ENCODE results near the gene SLC2A13. TPM values are rescaled to one million over a fixed set of nuclear protein-coding genes. Genes with fewer than 3 reads are reported as not detected.

SLC2A13 gene
- total RNA-seq, 6 experiments from 2014 or later: 5.2 to 11.7 (median 8.7) TPM

DNA sequence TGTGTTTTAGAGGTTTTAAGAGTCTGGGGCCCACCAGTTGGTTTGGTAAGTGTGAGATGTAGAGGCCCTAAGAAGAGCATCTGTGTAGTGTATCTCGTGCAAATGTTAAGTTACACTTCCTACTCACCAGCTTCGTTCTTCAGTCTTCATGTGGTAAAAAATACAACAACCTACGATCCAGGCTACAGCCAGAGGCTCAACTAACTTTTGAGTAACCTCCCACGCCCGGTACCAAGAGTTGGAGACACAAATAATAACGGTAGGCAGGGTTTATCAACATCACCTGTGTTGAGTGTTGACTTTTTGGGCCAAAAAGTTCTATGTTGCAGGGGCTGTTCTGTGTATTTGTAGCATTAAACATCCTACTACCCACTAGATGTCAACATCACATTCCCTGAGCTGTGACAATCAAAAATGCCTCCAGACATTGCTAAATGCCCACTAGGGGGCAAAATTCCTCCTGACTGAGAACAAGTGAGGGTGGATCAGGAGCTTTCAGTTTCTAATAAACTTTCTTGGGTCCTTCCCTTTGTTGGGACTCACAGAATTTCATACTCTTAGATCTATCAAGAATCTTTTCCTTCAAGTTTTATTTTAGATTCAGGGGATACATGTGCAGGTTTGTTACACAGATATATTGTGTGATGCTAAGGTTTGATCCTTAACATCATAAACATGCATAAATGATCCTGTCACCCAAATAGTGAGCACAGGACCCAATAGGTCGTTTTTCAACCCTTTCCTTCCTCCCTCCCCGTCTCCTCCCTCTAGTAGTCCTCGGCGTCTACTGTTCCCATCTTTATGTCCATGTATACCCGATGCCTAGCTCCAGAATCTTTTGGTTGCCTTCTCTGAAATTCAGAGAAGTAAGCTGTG lies 94.7 kb downstream of the SLC2A13 start:
- Histone ChIP-seq H3K4me1 (no peaks in the 10 kb centered on the region), H3K27ac (peak overlapping the region in 2 of 3 donors; percentile 19 to 29), H3K4me3 (peak overlapping the region; percentile 4 to 39 (median 29)), H3K9me3 (no peaks in the 10 kb centered on the region), H3K27me3 (no peaks in the 10 kb centered on the region), H3K36me3 (no peaks in the 10 kb centered on the region)
- 38% methylated on average over 11 of the region's 11 CpGs for WGBS (ENCODE audit: insufficient coverage, low coverage, low lambda C conversion rate, missing lambda C conversion rate)
- TF ChIP-seq, protein P1, sequence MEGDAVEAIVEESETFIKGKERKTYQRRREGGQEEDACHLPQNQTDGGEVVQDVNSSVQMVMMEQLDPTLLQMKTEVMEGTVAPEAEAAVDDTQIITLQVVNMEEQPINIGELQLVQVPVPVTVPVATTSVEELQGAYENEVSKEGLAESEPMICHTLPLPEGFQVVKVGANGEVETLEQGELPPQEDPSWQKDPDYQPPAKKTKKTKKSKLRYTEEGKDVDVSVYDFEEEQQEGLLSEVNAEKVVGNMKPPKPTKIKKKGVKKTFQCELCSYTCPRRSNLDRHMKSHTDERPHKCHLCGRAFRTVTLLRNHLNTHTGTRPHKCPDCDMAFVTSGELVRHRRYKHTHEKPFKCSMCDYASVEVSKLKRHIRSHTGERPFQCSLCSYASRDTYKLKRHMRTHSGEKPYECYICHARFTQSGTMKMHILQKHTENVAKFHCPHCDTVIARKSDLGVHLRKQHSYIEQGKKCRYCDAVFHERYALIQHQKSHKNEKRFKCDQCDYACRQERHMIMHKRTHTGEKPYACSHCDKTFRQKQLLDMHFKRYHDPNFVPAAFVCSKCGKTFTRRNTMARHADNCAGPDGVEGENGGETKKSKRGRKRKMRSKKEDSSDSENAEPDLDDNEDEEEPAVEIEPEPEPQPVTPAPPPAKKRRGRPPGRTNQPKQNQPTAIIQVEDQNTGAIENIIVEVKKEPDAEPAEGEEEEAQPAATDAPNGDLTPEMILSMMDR (IDR thresholded peaks at IDR 0.05): peak; percentile 77 to 90 (median 86)
- TF ChIP-seq POLR2A (IDR thresholded peaks at IDR 0.05): no peak
- intact Hi-C loops (cut with DNase I): no loop called here
- ATAC-seq: peak; percentile 95 to 97 (median 96)
- peak in 1 of 3 donors; percentile 65 for DNase-seq

DNA sequence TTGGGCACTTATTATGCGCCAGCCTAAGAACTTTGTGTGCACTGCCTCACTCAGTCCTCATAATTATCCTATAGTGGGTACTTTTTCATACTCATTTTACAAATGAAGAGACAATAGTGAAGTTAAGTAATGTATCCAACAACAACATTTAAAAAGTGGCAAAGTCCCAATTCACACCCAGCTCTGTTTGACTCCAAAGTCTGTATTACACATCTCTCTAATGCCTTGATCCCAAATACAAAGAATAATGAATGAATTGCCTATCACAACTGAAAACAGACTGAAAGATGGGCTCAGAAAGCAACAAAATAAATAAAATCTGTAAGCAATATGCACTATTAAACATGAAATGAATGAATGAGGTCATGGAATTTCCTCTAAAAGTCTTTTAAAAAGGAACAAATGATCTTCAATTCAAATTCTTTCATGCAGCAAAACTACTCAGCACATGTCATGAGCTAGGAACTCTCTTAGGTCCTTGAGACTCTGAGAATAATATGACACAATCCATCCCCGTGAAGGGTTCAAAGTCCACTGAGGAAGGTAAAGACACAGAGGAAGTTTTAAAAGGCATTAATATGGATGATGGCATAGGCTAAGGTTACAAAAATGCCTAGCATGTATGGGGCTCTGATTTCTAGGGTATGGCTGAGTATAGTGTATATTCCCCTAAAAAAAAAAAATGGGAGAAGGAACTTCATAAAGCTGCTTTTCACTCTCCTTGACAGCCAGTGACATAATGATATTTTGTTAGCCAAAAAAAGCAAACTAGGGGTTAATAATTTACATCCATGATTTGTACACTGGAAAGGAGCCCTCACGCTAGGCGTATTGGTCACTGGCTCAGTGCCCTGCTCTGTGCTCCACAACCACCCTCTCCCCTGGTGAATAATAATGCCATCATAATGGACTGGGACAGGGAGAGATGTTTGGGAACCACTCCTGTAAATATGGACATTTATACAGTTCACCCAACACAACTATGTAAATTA lies 103.4 kb downstream of the SLC2A13 start:
- peaks cover 0 to 11% (median 4%) of the 10 kb centered on the region in 4 donors for H3K4me1 ChIP-seq
- H3K4me3 ChIP-seq: no peak overlapping the region
- no peaks in the 10 kb centered on the region for H3K9me3 ChIP-seq
- intact Hi-C loops (cut with DNase I): loop anchor here in 1 of 2 donors (10.0 kb wide), 1 partner anchor 112 kb away; no protein-coding TSS in a partner anchor
- H3K36me3 ChIP-seq: no peaks in the 10 kb centered on the region
- TF ChIP-seq, protein P1 (IDR thresholded peaks at IDR 0.05): no peak
- no peak for TF ChIP-seq POLR2A (IDR thresholded peaks at IDR 0.05)
- ATAC-seq: peak; percentile 81 to 97 (median 91)
- H3K27ac ChIP-seq: peak overlapping the region in 1 of 3 donors; percentile 11
- H3K27me3 ChIP-seq: no peaks in the 10 kb centered on the region
- 38% methylated on average over 4 of the region's 4 CpGs for WGBS (ENCODE audit: insufficient coverage, low coverage, low lambda C conversion rate, missing lambda C conversion rate)
- DNase-seq: peak in 1 of 3 donors; percentile 63

DNA sequence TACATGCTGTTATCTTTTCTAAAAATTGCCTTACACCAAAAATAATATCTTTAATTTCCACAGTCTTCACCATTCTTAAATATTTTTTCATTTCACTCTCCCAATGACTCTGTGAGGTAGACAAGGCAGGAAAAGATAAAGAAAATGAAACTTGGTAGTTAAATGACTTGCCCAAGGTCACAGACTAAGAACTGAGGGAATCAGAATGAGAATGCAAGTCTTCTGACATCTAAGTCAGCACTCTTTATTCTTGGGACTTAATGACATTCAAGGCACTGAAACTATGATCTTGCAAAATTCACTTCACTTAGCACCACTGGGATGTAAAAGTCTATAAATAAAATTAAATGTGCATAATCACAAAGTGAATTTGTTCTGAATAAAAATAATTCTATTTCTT lies 104.5 kb downstream of the SLC2A13 start:
- Histone ChIP-seq H3K27ac (no peak overlapping the region), H3K4me1 (peaks cover 0 to 11% (median 4%) of the 10 kb centered on the region in 4 donors), H3K27me3 (no peaks in the 10 kb centered on the region), H3K4me3 (no peak overlapping the region), H3K36me3 (no peaks in the 10 kb centered on the region), H3K9me3 (no peaks in the 10 kb centered on the region)
- DNase-seq (no peak), ATAC-seq (no peak)
- intact Hi-C loops (cut with DNase I): loop anchor here in 1 of 2 donors (10.0 kb wide), 1 partner anchor 113 kb away; no protein-coding TSS in a partner anchor
- TF ChIP-seq POLR2A (IDR thresholded peaks at IDR 0.05): no peak
- TF ChIP-seq, protein P1 (IDR thresholded peaks at IDR 0.05): no peak

DNA sequence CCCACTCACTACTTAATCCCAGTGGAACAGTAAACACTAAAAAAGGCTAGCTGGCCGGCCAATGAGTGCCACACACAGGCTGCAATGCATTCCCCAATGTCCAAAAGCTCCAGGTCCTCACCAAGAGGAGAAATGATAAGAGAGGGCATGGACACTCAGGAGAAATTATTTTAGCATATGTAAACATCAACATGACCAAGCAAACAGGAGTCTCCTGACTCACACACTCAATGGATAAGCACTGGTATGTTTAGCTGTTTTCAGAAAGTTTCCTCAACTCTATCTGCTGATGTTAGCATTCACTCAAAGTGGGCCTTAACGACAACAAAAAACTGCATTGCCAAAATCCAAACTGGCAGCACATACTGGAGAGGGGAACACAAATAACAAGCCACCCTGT lies 105.0 kb downstream of the SLC2A13 start:
- Histone ChIP-seq H3K4me3 (no peak overlapping the region), H3K36me3 (no peaks in the 10 kb centered on the region), H3K9me3 (no peaks in the 10 kb centered on the region), H3K4me1 (peaks cover 0 to 11% (median 4%) of the 10 kb centered on the region in 4 donors), H3K27ac (no peak overlapping the region), H3K27me3 (no peaks in the 10 kb centered on the region)
- no peak for TF ChIP-seq POLR2A (IDR thresholded peaks at IDR 0.05)
- TF ChIP-seq, protein P1 (IDR thresholded peaks at IDR 0.05): no peak
- ATAC-seq (peak in 1 of 4 donors; percentile 25), DNase-seq (no peak)
- 78% methylated on average over 2 of the region's 2 CpGs for WGBS (ENCODE audit: insufficient coverage, low coverage, low lambda C conversion rate, missing lambda C conversion rate)
- intact Hi-C loops (cut with DNase I): loop anchor here in 1 of 2 donors (10.0 kb wide), 1 partner anchor 114 kb away; no protein-coding TSS in a partner anchor
